Liver (tissue), 3 donors: ENCODE results near the gene TRIM8.

Source experiments
- ATF3 ChIP-seq: IDR thresholded peaks from 2 replicates; pipeline ENCODE4 v1.6.1; 2016; ENCODE audit warnings: antibody characterized with exemption
- CTCF ChIP-seq: fragments of 150-350 bp; IDR thresholded peaks from 2 replicates; pipeline ENCODE4 v1.5.1; 2017; ENCODE audit warnings: improper control_type of control experiment, low read depth, low read length; ENCODE audit not compliant: missing input control
- FOXA1 ChIP-seq: IDR thresholded peaks from 2 replicates; pipeline ENCODE4 v1.6.1; 2016; ENCODE audit warnings: antibody characterized with exemption
- GABPA ChIP-seq, 2 donors: IDR thresholded peaks in 1 of 2; conservative IDR thresholded peaks in 1 of 2; 2 replicates each; pipeline ENCODE4 v1.6.1; 2016; ENCODE audit warnings: antibody characterized with exemption in 2 of 2, mild to moderate bottlenecking in 1 of 2, moderate library complexity in 1 of 2
- HNF4A ChIP-seq, 2 donors: conservative IDR thresholded peaks; 2 replicates each; pipeline ENCODE4 v1.6.1; 2016; ENCODE audit warnings: antibody characterized with exemption in 2 of 2, mild to moderate bottlenecking in 2 of 2
- HNF4G ChIP-seq: IDR thresholded peaks from 2 replicates; pipeline ENCODE4 v1.6.1; 2016; ENCODE audit warnings: antibody characterized with exemption
- JUND ChIP-seq, 2 donors: IDR thresholded peaks; 2 replicates each; pipeline ENCODE4 v1.6.1; 2016; ENCODE audit warnings: antibody characterized with exemption in 2 of 2
- RAD21 ChIP-seq, 2 donors: IDR thresholded peaks; 2 replicates each; pipeline ENCODE4 v1.6.1; 2016; ENCODE audit warnings: antibody characterized with exemption in 2 of 2, mild to moderate bottlenecking in 2 of 2
- SP1 ChIP-seq: IDR thresholded peaks from 2 replicates; pipeline ENCODE4 v1.6.1; 2018; ENCODE audit warnings: antibody characterized with exemption, mild to moderate bottlenecking
- TAF1 ChIP-seq: conservative IDR thresholded peaks from 2 replicates; pipeline ENCODE4 v1.6.1; 2016; ENCODE audit warnings: antibody characterized with exemption, mild to moderate bottlenecking
- YY1 ChIP-seq: IDR thresholded peaks from 2 replicates; pipeline ENCODE4 v1.6.1; 2016; ENCODE audit warnings: antibody characterized with exemption, mild to moderate bottlenecking
- TF ChIP-seq, protein P1 (sequence below): IDR thresholded peaks from 2 replicates; pipeline ENCODE4 v1.6.1; 2016; ENCODE audit warnings: antibody characterized with exemption, mild to moderate bottlenecking
- donor health status: healthy.
- donor health status: healthy.

DNA sequence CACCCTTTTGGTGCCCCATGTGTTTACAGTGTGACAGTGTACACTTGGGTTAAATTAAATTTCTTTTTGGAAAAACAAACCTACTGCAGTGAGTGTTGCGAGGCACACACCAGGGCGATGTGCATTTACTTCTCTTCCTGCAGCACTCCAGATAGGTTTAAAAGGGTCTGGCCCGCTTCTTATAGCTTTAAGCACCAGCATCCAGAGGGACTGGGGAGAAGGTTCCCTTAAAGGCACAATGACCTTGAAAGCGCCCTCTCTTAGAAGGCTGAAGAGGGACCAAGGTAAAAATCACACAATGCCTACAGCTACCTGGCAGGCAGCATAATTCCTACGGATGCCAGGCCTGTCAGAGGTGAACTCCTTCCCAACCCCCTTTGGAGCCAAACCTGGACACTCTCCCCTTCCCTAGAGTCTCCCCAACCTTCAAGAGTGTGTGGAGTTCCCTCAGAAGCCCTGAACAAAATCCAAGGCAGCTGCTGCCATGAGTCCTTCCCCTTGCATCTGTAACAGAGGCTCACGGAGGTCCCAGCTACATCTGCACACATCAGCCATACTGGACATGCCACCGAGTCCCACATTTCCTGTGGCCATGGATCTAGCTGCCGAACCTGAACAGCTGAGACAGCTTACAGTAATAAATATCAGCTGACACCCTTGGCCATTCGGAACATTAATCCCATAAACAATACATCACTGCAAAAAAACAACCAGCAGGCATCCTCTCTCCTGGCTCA lies 33.2 kb downstream of the TRIM8 start:
- TF ChIP-seq CTCF (no peak), TAF1 (no peak), YY1 (no peak), HNF4G (no peak), SP1 (no peak), GABPA (IDR thresholded peaks at IDR 0.05 in 1 of 2, conservative IDR thresholded peaks at IDR 0.05 in 1 of 2) (no peak), HNF4A (conservative IDR thresholded peaks at IDR 0.05) (no peak), RAD21 (IDR thresholded peaks at IDR 0.05) (no peak), JUND (IDR thresholded peaks at IDR 0.05) (no peak), ATF3 (no peak), FOXA1 (no peak)
- TF ChIP-seq, protein P1, sequence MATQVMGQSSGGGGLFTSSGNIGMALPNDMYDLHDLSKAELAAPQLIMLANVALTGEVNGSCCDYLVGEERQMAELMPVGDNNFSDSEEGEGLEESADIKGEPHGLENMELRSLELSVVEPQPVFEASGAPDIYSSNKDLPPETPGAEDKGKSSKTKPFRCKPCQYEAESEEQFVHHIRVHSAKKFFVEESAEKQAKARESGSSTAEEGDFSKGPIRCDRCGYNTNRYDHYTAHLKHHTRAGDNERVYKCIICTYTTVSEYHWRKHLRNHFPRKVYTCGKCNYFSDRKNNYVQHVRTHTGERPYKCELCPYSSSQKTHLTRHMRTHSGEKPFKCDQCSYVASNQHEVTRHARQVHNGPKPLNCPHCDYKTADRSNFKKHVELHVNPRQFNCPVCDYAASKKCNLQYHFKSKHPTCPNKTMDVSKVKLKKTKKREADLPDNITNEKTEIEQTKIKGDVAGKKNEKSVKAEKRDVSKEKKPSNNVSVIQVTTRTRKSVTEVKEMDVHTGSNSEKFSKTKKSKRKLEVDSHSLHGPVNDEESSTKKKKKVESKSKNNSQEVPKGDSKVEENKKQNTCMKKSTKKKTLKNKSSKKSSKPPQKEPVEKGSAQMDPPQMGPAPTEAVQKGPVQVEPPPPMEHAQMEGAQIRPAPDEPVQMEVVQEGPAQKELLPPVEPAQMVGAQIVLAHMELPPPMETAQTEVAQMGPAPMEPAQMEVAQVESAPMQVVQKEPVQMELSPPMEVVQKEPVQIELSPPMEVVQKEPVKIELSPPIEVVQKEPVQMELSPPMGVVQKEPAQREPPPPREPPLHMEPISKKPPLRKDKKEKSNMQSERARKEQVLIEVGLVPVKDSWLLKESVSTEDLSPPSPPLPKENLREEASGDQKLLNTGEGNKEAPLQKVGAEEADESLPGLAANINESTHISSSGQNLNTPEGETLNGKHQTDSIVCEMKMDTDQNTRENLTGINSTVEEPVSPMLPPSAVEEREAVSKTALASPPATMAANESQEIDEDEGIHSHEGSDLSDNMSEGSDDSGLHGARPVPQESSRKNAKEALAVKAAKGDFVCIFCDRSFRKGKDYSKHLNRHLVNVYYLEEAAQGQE = no peak
